Tibial nerve (tissue), 4 donors: ENCODE results near the gene SLITRK6. TPM values are rescaled to one million over a fixed set of nuclear protein-coding genes. Genes with fewer than 3 reads are reported as not detected.

Experiments
- DNase-seq, 2 donors: peaks; one replicate each; pipeline ENCODE4 v3.0.0-alpha.2; 2019; ENCODE audit warnings: low spot score in 2 of 2
- H3K27ac ChIP-seq, 4 donors: fragments of 200-600 bp; sonication (generic) in 3 of 4; one replicate each; pipeline ENCODE4 v1.5.1; 2017 to 2019; ENCODE audit warnings: mild to moderate bottlenecking in 1 of 4
- H3K27me3 ChIP-seq, 2 donors: fragments of 200-600 bp; sonication (generic) in 1 of 2; one replicate each; pipeline versions ENCODE4 v1.5.1 to v1.6.0; 2017 to 2019
- H3K36me3 ChIP-seq, 3 donors: fragments of 200-600 bp; sonication (generic); one replicate each; pipeline ENCODE4 v1.5.1; 2018 to 2019
- H3K4me1 ChIP-seq, 4 donors: fragments of 200-600 bp; sonication (generic) in 3 of 4; one replicate each; pipeline ENCODE4 v1.5.1; 2017 to 2019
- H3K4me3 ChIP-seq, 4 donors: fragments of 200-600 bp; sonication (generic) in 3 of 4; one replicate each; pipeline ENCODE4 v1.5.1; 2017 to 2019; ENCODE audit warnings: mild to moderate bottlenecking in 1 of 4, moderate library complexity in 1 of 4
- H3K9me3 ChIP-seq, 4 donors: fragments of 200-600 bp; sonication (generic) in 3 of 4; one replicate each; pipeline ENCODE4 v1.5.1; 2017 to 2019
- EP300 ChIP-seq, 2 donors: sonication (generic); formaldehyde crosslinking; IDR thresholded peaks; one replicate each; pipeline ENCODE4 v1.6.1; 2017; ENCODE audit warnings: antibody characterized with exemption in 2 of 2, mild to moderate bottlenecking in 1 of 2
- POLR2A ChIP-seq, 2 donors: fragments of 450-650 bp; IDR thresholded peaks; one replicate each; pipeline ENCODE4 v1.6.1; 2017; ENCODE audit warnings: antibody characterized with exemption in 2 of 2, mild to moderate bottlenecking in 2 of 2, moderate library complexity in 2 of 2
- WGBS, 2 donors: methylation state at CpG; one replicate each; pipeline ENCODE4 v1.1.5; 2018; 5-methylcytosine and 5-hydroxymethylcytosine counted together
- total RNA-seq, 4 donors: library from RNA; depleted of rRNA; stranded (reverse); fragments of >200 nt; gene quantifications; one replicate each; pipeline ENCODE4 v1.1.0, GENCODE V29; 2016
- TF ChIP-seq, protein P1 (sequence below), 5 experiments: fragments of 200-600 bp in 3 of 5; fragments of 450-650 bp in 2 of 5; sonication (generic) in 3 of 5; IDR thresholded peaks; one replicate each; pipeline ENCODE4 v1.5.1; 2016 to 2019; ENCODE audit warnings: antibody characterized with exemption in 5 of 5, mild to moderate bottlenecking in 3 of 5, moderate library complexity in 2 of 5

The SLITRK6 gene
- total RNA-seq, 4 donors from 2014 or later: 1.1 TPM; not detected in 3

DNA sequence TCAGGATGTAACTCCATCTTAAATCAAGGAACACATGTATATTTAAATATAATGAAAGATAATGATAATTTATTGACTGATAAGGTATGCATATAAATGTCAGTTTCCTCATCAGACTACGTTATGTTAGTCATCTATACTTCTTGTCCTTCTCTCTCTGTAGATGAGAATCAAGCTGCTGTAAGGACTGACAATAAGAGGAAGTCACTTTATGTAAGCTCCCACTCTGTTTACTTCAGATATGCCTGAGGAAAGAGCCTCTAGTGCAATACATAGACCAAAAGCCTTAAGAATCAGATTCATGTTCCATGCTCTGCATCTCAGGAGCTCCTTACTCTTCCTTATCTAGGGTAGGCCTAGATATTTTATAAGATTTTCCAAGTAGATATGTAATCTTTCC is 9.6 kb upstream of the SLITRK6 start:
- Histone ChIP-seq H3K36me3 (no peaks in the 10 kb centered on the region), H3K27me3 (no peaks in the 10 kb centered on the region), H3K4me3 (no peak overlapping the region), H3K4me1 (no peaks in the 10 kb centered on the region), H3K9me3 (no peaks in the 10 kb centered on the region), H3K27ac (no peak overlapping the region)
- WGBS, 2 donors: 61 to 76% methylated on average over 1 of the region's 1 CpG
- no peak for DNase-seq
- no peak for TF ChIP-seq EP300 (IDR thresholded peaks at IDR 0.05)
- TF ChIP-seq POLR2A (IDR thresholded peaks at IDR 0.05): no peak
- TF ChIP-seq, protein P1, sequence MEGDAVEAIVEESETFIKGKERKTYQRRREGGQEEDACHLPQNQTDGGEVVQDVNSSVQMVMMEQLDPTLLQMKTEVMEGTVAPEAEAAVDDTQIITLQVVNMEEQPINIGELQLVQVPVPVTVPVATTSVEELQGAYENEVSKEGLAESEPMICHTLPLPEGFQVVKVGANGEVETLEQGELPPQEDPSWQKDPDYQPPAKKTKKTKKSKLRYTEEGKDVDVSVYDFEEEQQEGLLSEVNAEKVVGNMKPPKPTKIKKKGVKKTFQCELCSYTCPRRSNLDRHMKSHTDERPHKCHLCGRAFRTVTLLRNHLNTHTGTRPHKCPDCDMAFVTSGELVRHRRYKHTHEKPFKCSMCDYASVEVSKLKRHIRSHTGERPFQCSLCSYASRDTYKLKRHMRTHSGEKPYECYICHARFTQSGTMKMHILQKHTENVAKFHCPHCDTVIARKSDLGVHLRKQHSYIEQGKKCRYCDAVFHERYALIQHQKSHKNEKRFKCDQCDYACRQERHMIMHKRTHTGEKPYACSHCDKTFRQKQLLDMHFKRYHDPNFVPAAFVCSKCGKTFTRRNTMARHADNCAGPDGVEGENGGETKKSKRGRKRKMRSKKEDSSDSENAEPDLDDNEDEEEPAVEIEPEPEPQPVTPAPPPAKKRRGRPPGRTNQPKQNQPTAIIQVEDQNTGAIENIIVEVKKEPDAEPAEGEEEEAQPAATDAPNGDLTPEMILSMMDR (IDR thresholded peaks at IDR 0.05): no peak

DNA sequence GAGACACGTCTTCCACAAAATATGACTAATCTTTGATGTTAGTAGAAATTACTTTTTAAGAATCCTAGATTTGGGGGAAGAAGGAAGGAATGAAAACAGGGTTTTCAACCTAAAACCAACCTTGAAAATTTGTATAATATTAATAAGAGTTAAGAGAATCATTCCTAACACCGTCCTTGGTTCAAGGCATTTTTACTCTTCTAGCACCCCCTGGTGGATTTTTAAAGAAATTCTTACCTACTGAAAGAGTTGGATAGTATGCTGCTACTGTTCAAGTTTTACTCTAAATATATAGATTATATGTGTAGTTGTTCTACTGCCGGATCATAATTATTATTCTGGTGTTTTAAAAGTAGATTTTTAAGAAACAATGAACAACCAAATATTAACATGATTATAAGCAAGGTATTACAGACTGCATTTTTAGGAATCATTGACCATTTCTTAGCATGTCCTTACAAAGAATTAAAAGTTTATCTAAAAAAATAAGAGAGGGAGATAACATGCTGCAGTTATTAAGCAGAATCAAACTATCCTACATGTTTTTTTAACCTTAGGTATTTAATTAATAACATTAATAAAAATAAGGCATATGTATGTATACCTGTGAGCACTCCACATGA is 7.4 kb upstream of the SLITRK6 start:
- 20 to 24% methylated on average over 3 of the region's 3 CpGs for WGBS, 2 donors
- H3K27ac ChIP-seq: no peak overlapping the region
- H3K4me1 ChIP-seq: no peaks in the 10 kb centered on the region
- H3K36me3 ChIP-seq: no peaks in the 10 kb centered on the region
- no peak for DNase-seq
- no peaks in the 10 kb centered on the region for H3K27me3 ChIP-seq
- TF ChIP-seq POLR2A (IDR thresholded peaks at IDR 0.05) (no peak), EP300 (IDR thresholded peaks at IDR 0.05) (no peak)
- TF ChIP-seq, protein P1 (IDR thresholded peaks at IDR 0.05): peak; percentile 38 to 70 (median 48)
- no peaks in the 10 kb centered on the region for H3K9me3 ChIP-seq
- H3K4me3 ChIP-seq: no peak overlapping the region

- no peak for DNase-seq
- Histone ChIP-seq H3K27me3 (no peaks in the 10 kb centered on the region), H3K4me1 (peaks cover 0 to 11% (median 0%) of the 10 kb centered on the region in 4 donors), H3K36me3 (no peaks in the 10 kb centered on the region), H3K27ac (no peak overlapping the region), H3K9me3 (no peaks in the 10 kb centered on the region), H3K4me3 (no peak overlapping the region)
- TF ChIP-seq, protein P1 (IDR thresholded peaks at IDR 0.05): no peak
- TF ChIP-seq EP300 (IDR thresholded peaks at IDR 0.05) (no peak), POLR2A (IDR thresholded peaks at IDR 0.05) (no peak)
- WGBS, 2 donors: 45 to 48% methylated on average over 3 of the region's 3 CpGs
These were observed 663 bp downstream of the SLITRK6 start for GRCh38 chr13:85798556-85798955.

GRCh38 chr13:85797311-85797710 is 1.9 kb downstream of the SLITRK6 start:
- no peaks in the 10 kb centered on the region for H3K9me3 ChIP-seq
- no peak overlapping the region for H3K4me3 ChIP-seq
- H3K36me3 ChIP-seq: no peaks in the 10 kb centered on the region
- no peak for TF ChIP-seq POLR2A (IDR thresholded peaks at IDR 0.05)
- TF ChIP-seq EP300 (IDR thresholded peaks at IDR 0.05): no peak
- TF ChIP-seq, protein P1 (IDR thresholded peaks at IDR 0.05): no peak
- 67 to 68% methylated on average over 4 of the region's 4 CpGs for WGBS, 2 donors
- DNase-seq: no peak
- peaks cover 0 to 11% (median 0%) of the 10 kb centered on the region in 4 donors for H3K4me1 ChIP-seq
- no peak overlapping the region for H3K27ac ChIP-seq
- no peaks in the 10 kb centered on the region for H3K27me3 ChIP-seq

DNA sequence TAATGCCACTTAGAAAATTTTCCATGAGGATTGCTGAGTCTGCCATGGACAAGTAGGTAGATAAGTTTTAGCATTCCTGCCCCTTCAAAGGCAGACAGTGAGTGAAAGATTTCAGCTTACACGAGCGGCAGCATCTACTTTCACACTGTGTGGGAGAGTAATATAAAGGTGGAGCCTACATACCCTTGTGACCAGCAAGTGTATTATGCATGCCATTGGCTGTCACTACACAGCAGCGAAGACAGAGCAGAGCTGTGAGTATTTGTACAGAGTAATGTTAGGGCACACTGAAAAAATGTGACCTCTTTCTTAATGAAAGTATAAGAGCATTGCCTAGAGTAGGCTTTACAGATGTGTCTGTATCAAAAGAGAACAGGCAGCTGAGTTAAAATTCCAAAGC is 14.0 kb downstream of the SLITRK6 start:
- H3K27ac ChIP-seq: no peak overlapping the region
- DNase-seq: no peak
- H3K4me1 ChIP-seq: no peaks in the 10 kb centered on the region
- H3K27me3 ChIP-seq: no peaks in the 10 kb centered on the region
- WGBS, 2 donors: 62 to 67% methylated on average over 3 of the region's 3 CpGs
- no peaks in the 10 kb centered on the region for H3K36me3 ChIP-seq
- TF ChIP-seq EP300 (IDR thresholded peaks at IDR 0.05) (no peak), POLR2A (IDR thresholded peaks at IDR 0.05) (no peak)
- TF ChIP-seq, protein P1 (IDR thresholded peaks at IDR 0.05): no peak
- no peak overlapping the region for H3K4me3 ChIP-seq
- no peaks in the 10 kb centered on the region for H3K9me3 ChIP-seq
